CD4-positive, alpha-beta T cell treated with Interleukin-15 for 4 hours (primary cell): ENCODE data around the gene HTATSF1.

ENCODE experiments used
- DNase-seq: peaks from one replicate; pipeline ENCODE4 v3.0.0-alpha.2; 2020; ENCODE audit warnings: low spot score

Gene HTATSF1

DNA sequence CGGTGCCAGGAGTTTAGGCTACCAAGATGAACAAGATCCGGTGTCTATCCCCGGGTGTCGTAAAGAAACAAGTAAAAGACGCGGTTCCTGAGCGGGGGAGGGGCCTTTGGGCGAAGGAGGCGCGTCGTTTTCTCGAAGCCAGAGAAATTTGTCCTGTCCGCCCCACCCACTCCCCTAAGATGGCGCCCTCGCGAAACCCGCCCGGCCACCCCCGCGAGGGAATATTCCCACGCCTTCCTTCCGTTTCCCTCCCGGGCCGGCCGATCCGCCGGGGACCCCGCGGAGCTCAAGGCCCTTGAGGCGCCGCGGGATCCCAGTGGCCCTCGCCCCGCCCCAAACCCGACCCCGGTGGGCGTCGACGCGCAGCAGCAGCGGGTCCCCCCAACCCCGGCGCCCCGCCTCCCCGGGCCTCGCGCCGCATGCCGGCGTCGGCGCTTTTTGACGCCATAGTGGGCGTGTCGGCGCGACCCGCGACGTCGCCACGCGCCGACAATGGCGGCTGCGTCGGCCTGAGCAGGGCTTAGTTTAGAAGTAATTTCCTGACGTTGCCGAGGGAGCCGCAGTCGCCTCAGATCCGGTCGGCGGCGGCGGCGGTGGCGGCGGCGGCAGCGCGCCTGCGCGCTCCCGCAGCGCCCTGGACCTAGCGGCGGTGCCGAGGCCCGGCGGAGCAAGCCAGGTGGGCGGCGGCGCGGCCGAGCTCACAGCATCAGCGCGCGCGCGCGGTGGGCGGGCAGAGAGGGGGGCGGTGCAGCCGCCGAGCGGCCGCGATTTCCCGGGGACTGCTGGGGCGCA, 432 bp upstream of the HTATSF1 start:
- peak; percentile 86 for DNase-seq

DNA sequence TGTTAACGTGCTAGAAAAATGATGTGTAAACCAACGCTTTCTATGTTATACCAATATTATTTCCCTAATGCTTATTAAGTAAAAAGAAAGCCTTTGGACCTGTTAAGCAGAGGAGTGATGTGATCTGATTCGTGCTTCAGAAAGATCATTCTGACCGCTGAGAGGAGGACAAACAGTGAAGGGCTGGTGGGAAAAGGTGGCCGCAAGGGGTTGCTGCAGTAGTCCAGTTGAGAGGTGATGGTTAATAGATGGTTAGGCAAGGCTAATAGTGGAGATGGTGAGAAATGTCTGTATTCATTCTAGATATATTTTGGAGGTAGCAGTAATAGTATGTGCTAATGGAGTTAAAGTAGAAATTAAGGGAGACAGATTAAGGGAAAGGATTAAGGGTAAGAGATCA, 21.7 kb downstream of the HTATSF1 start:
- no peak for DNase-seq

DNA sequence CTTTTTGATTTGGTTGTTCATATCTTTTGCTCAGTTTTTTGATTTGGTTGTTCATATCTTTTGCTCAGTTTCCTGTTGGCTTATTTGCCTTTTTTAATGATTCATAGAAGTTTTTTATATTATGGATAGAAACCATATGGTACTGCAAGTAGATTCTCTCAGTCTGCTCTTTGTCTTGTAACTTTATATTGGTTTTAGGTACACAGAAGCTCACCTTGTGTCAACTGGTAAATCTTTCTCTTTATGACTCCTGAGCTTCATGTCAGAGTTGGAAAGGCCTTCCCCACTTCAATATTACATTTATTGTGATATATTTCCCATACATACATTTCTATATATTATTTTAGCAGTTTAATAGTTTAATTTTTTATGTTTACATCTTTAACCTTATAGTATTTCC, 26.4 kb downstream of the HTATSF1 start:
- no peak for DNase-seq

DNA sequence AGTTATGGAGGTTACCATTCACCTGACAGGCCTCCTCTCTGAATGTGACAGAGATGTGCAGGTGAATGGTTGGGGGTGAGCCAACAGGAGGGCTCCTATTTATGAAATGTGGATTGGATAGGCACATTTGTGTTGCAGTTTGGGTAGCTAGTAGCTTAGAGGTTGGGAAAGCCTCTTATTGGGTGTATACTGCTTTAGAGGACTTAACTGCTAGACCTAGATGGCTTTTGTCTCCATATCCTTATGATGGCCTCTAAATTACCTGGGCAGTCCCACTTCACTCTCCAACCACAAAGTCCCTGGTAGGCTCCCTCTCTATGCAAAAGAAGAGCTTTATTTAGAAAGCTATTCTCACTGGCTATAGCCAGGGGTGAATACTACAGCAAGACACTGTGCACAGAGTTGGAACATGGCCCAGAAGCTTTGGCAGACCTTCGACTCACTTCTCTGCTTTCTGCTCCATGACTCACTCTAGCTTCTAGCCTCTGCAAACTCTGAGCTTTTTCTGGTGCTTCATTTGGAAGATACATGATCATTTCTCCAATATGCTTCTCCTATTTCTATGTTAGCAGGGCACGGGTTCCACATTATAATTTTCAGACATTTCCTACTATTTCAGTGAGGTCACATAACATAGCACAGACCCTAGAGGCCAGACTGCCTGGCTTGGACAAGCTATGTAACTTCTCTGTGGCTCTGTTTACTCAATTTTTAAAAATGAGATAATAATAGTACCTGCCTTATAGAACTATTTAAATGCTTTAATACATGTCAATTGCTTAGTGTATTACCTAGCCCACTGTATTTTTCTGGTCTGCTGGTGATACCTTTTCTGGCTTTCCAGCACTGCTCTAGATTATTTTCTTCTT, 28.6 kb downstream of the HTATSF1 start:
- DNase-seq = no peak

DNA sequence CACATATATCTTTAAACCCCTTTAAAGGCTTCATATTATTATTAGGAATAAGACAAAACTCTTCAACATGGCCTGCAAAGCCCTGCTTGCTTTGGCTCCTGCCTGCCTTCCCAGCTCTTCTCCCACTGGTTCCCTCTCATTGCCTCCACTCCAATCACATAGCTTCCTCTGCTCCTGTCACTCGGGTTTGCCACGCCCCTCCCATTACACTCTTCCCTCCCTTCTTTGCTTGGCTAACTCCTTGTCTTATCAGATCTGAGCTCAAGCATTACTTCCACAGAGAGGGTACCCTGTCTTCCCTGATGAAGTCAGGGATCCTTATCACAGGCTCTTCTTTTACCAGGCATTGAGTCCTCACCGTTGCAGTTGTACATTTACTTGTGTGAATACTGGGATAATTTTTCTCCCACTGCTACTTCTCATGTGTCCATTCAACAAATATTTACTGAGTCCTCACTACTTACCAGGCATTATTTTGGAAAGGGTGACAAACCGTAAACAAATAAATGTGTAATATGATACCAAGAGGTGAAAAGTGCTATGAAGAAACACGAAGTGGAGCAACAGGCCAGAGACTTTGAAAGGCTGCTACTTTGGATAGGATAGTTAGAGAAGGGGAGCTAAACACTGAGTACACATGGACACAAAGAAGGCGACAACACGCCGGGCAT, 31.4 kb downstream of the HTATSF1 start:
- DNase-seq = no peak

DNA sequence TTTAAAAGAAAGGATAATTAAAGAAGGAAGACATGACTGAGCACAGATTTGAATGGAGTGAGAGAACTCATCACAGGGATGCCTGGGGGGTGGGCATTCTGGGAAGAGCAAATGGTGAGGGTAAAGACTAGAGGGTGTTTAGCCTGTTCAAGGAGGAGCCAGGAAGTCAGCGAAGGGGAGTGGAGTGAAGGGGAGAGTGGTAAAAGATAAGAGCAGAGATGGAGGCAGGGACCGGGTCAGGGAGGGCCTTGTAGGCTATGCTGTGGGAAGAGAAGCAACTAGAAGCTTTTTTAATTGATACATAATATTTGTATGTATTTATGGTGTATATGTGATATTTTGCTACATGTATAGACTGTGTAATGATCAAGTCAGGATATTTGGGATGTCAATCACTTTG, 32.4 kb downstream of the HTATSF1 start:
- no peak for DNase-seq

DNA sequence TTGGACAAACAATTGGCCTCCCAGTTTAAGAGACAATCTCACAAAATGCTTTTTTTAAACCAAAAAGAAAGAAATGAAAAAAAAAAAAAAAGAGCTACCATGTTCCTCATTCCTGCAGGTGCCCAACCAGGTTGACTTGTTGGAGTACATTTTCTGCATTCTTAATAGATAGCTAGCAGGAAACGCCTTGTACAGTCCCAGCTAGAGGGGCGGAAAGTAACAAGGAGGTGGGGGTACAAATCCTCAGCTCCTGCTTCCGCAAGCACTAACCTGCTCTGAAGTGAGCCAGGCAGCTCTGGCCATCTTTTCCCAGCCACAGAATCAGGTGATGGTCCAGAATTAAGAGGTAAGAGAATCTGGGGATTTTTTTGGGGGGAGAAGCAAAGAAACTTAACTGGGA, 34.6 kb downstream of the HTATSF1 start, which contains the start of gene VGLL1:
Gene VGLL1 (plus strand): TSS at position 265 of the 400 bp plus-strand sequence. CDS start 3,806 bp downstream, outside the sequence.
- no peak for DNase-seq

DNA sequence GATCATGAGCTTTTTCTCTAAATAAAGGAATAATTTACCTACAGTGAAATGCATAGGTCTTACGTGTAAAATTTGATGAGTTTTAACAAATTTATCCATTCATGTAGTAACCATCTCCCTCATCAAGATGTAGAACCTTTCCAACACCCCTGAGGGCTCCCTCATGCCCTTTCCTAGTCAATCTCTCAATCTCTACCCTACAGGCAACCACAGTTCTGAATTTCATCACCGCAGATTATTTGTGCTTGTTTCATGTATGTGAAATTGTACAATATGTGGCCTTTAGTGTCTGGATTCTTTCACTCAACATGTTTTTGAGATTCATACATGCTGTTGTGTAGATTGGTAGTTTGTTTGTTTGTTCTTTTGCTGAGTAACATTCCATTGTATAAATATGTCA, 36.7 kb downstream of the HTATSF1 start:
- no peak for DNase-seq

DNA sequence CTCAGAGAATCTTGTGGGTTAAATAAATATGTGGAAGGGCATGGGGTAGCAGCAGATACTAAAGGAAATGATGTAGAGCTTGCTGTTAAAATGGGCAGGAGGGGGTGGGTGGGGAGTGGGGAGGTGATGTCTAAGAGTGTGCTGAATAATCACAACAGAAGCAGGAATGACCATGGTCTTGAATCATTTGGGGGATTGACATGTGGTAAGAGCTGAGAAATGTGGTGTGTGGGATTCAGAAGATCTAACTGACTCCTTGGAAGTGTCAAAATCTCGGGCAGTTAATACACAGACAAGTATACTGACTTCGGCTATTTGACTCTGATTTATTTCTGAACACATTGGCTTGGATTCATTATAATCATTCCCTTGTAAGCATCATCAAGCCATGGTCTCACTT, 41.4 kb downstream of the HTATSF1 start:
- no peak for DNase-seq

DNA sequence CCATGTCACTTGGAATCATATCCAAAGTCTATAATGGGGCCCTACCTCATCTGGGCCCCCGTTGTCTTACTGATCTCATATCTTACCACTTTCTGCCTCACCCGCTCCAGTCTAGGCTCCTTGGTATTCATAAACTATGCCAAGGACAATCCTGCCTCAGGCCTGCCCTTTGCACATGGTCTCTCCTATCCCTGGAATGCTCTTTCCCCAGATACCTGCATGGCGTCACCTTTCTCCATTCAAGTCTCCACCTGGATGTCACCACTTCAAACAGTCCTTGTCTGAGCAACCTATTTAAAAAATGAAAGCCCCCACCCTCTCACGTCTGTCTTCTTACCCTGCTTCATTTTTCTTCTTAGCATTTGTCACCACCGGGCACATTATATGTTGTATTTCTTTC, 42.8 kb downstream of the HTATSF1 start:
- no peak for DNase-seq

DNA sequence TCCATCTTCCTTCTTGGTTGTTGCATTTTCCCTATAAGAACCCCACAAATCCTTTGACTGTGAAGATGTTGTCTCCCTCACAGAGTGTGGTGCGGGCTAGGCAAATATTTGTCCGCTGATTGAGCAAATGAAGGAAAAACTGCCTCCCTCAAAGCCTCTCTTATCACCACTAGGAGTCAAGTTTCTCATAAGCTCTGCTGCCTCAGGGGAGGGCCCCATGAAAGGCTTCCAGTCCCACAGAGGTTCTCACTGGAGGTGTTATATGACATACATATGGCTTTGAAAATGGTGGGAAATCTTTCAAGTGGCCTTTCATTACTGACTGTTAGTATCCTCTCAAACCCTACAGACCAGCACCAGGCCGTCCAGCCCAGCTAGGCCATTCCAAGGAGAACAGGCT, 43.9 kb downstream of the HTATSF1 start:
- no peak for DNase-seq

DNA sequence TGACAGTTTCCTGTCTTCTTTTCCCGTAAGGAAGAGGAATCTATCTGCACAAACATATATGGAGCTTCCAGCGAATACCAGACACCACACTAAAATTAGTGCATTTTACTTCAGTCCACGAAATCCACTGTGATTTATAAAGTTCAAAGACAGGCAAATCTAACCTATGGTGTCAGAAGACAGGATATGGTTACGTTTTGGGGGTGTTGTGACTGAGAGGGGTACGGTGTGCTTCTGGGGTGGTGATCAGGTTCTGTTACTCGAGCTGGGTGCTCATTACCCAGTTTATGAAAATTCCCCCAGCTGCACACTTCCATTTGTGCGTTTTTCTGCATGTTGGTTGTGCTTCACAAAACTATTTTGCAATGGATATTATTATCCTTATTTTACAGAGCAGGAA, 44.9 kb downstream of the HTATSF1 start:
- DNase-seq = peak; percentile 1

DNA sequence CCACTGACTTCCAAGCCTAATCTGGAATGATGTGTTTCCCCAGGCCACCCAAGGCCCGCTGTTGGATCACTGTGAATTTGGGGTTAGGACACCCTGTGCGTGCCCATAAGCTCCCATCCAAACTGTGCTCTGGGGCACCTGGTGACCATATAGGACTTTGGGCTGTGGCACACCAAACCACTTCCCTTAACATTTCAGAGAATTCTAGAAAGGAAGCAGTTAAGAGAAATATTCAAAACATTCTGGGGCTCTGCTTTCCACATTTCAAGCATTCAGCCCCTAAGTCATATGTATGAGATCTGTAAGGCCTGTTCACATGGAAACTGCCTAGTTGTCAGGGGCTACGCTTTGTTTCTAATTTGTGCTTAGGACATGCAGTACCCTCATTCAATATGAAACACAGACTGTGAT, 49.0 kb downstream of the HTATSF1 start:
- peak; percentile 46 for DNase-seq

DNA sequence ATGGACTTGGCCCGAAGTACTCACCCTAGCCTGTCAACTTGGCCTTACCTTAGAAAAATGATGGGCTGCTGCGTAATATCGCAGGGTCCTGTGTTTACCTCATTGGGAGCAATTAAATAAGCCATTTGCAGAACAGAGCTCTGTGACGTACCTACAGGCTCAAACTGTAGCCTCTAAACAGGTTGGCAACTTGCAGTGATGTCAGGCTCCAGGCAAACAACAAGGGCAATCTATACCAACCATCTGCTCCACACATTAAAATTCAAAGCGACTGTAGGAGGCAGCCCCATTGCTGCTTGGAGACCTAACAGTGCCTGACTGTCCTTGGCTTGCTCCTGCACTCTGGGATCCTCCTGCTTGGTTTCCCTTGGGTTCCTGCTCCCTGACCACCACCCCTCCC, 51.8 kb downstream of the HTATSF1 start:
- DNase-seq = no peak

DNA sequence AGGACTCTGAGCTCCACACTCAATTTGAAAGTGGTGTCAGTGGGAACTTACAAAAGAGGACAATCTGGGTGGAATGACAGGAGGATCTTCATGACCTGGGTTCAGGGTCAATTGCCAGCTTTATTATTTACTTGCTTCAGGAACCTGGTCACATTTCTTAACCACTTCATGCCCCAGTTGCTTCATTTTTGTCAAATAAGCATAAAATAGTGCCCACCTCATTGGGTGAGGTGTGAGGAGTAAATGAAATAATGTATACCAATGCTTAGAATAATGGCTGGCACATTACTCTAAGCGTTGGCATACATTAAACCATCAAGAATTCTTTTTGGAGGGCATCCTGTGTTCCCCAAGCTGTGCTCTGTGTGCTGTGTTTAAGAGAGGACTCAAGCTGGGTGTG, 54.0 kb downstream of the HTATSF1 start:
- no peak for DNase-seq

DNA sequence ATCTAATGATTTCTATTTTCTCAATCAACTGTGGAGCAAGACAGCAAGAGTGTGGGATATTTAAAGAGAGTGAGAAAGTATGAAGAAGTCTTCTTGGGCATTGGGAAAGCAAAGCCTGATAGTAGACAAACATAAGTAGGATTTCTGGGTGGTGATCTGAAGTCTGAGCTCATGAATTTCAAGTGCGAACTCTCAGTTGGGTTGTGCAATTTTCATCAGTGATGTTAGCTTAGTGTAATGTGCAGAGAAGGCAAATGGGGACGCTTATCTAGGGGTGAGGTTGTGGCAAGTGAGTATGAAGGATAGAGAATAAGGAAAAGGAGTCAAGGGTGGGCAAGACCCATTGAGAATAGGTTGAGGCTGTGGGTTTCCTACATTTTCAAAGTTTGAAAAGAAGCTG, 58.3 kb downstream of the HTATSF1 start:
- no peak for DNase-seq
